Upper lobe of right lung (tissue), 1 donor: ENCODE measurements around the gene MAPKAPK2. TPM values are rescaled to one million over a fixed set of nuclear protein-coding genes. Genes with fewer than 3 reads are reported as not detected.
A peak's percentile ranks its signal among the peaks of the same experiment; 100 is the strongest.

Experiments used
- ATAC-seq: fragments of 200-7000 bp; cut with Tn5 transposase; one replicate; pipeline ENCODE4 v1.9.1; 2020; ENCODE audit warnings: mild to moderate bottlenecking, moderate library complexity
- DNase-seq: peaks from one replicate; pipeline ENCODE4 v3.0.0-alpha.2; 2020
- H3K27ac ChIP-seq: fragments of 200-600 bp; one replicate; pipeline ENCODE4 v1.8.0; 2022
- H3K27me3 ChIP-seq: fragments of 200-600 bp; one replicate; pipeline ENCODE4 v1.8.0; 2022; ENCODE audit warnings: mild to moderate bottlenecking
- H3K36me3 ChIP-seq: fragments of 200-600 bp; one replicate; pipeline ENCODE4 v1.8.0; 2022
- H3K4me1 ChIP-seq: fragments of 200-600 bp; one replicate; pipeline ENCODE4 v1.8.0; 2022
- H3K4me3 ChIP-seq: fragments of 200-600 bp; one replicate; pipeline ENCODE4 v1.8.0; 2022; ENCODE audit warnings: mild to moderate bottlenecking
- H3K9me3 ChIP-seq: fragments of 200-600 bp; one replicate; pipeline ENCODE4 v1.8.0; 2022
- CTCF ChIP-seq: fragments of 200-600 bp; IDR thresholded peaks from one replicate; pipeline ENCODE4 v1.8.0; 2022; ENCODE audit warnings: antibody characterized with exemption
- intact Hi-C: fragments of 100-400 bp; cut with DNase I; formaldehyde crosslinking; loops from one replicate; pipeline ENCODE4 v1.11.0; 2022
- total RNA-seq: library from RNA; stranded (reverse); fragmentation: NEBNext Ultra II Directional; extraction: Animal tissue kit (Norgen Biotek cat#: 25700); gene quantifications from one replicate; pipeline ENCODE4 v1.2.1, GENCODE V29; 2021
- donor health status: DM: no; HTN: yes; CAD: no; lungs with severe emphysema.

Gene MAPKAPK2
- total RNA-seq, 1 donor from 2014 or later = 92.3 TPM

GRCh38 chr1:206681359-206681758 lies 3.3 kb upstream of the MAPKAPK2 start:
- peaks cover 9% of the 10 kb centered on the region for H3K4me1 ChIP-seq
- no peaks in the 10 kb centered on the region for H3K36me3 ChIP-seq
- DNase-seq (no peak), ATAC-seq (no peak)
- no peak overlapping the region for H3K27ac ChIP-seq
- no peak for TF ChIP-seq CTCF
- H3K27me3 ChIP-seq = no peaks in the 10 kb centered on the region
- intact Hi-C loops = no loop called here
- no peak overlapping the region for H3K4me3 ChIP-seq
- H3K9me3 ChIP-seq = no peaks in the 10 kb centered on the region

GRCh38 chr1:206682111-206682510 lies 2.6 kb upstream of the MAPKAPK2 start:
- H3K4me1 ChIP-seq = peaks cover 17% of the 10 kb centered on the region
- DNase-seq (no peak), ATAC-seq (no peak)
- H3K4me3 ChIP-seq = no peak overlapping the region
- TF ChIP-seq CTCF = no peak
- H3K27me3 ChIP-seq = no peaks in the 10 kb centered on the region
- no peak overlapping the region for H3K27ac ChIP-seq
- no peaks in the 10 kb centered on the region for H3K36me3 ChIP-seq
- intact Hi-C loops = no loop called here
- H3K9me3 ChIP-seq = no peaks in the 10 kb centered on the region

- Histone ChIP-seq H3K9me3 (no peaks in the 10 kb centered on the region), H3K27me3 (no peaks in the 10 kb centered on the region), H3K27ac (no peak overlapping the region), H3K4me3 (no peak overlapping the region), H3K4me1 (peaks cover 29% of the 10 kb centered on the region), H3K36me3 (no peaks in the 10 kb centered on the region)
- DNase-seq (no peak), ATAC-seq (no peak)
- intact Hi-C loops = no loop called here
- no peak for TF ChIP-seq CTCF
Observed at GRCh38 chr1:206683313-206683712, 1.4 kb upstream of the MAPKAPK2 start.

- Histone ChIP-seq H3K27ac (no peak overlapping the region), H3K36me3 (no peaks in the 10 kb centered on the region)
- intact Hi-C loops = no loop called here
Observed at GRCh38 chr1:206684003-206684402, 702 bp upstream of the MAPKAPK2 start.

GRCh38 chr1:206685334-206685768 lies 646 bp downstream of the MAPKAPK2 start:
- no peaks in the 10 kb centered on the region for H3K9me3 ChIP-seq
- no peaks in the 10 kb centered on the region for H3K36me3 ChIP-seq
- DNase-seq (peak; percentile 78), ATAC-seq (peak; percentile 55)
- no peak for TF ChIP-seq CTCF
- H3K4me3 ChIP-seq = peak overlapping the region; percentile 91
- peak overlapping the region; percentile 90 for H3K27ac ChIP-seq
- H3K4me1 ChIP-seq = peaks cover 45% of the 10 kb centered on the region
- intact Hi-C loops = no loop called here
- no peaks in the 10 kb centered on the region for H3K27me3 ChIP-seq

More at GRCh38 chr1:206684003-206684402, 702 bp upstream of the MAPKAPK2 start:
- DNase-seq = no peak
- no peaks in the 10 kb centered on the region for H3K9me3 ChIP-seq
- H3K4me3 ChIP-seq = peak overlapping the region; percentile 91
- peaks cover 36% of the 10 kb centered on the region for H3K4me1 ChIP-seq
- ATAC-seq = no peak
- TF ChIP-seq CTCF = no peak
- no peaks in the 10 kb centered on the region for H3K27me3 ChIP-seq
